A549 (cell line): ENCODE measurements around the gene MXI1. TPM values are rescaled to one million over a fixed set of nuclear protein-coding genes. Genes with fewer than 3 reads are reported as not detected.

Experiments
- ATAC-seq, 2 experiments: fragments of 200-7000 bp in 1 of 2; fragments of >200 bp in 1 of 2; cut with Nextera tagmentation in 1 of 2; cut with Tn5 transposase in 1 of 2; 3 replicates each; pipeline versions ENCODE4 v1.8.0 to v1.9.1; 2018 to 2020; ENCODE audit warnings: mild to moderate bottlenecking in 1 of 2, moderate library complexity in 1 of 2
- CTCF ChIA-PET: fragments of 300-600 bp; sonication (Branson Sonifier 250); formaldehyde crosslinking; extraction: SDS; loops from one replicate; lab custom pipeline; 2021; ENCODE audit warnings: antibody characterized with exemption, inconsistent platforms; lab: Yijun Ruan, JAX
- POLR2A ChIA-PET: fragments of 350-600 bp; formaldehyde crosslinking; extraction: SDS; loops from one replicate; lab custom pipeline; 2021; ENCODE audit warnings: antibody characterized with exemption, inconsistent platforms; lab: Yijun Ruan, JAX
- DNase-seq, 2 experiments: peaks; one replicate each; pipeline versions ENCODE4 v3.0.0 to v3.0.0-alpha.2; 2011 to 2016; ENCODE audit warnings: low read depth in 1 of 2, low spot score in 1 of 2
- FAIRE-seq: peaks from 2 replicates; lab custom pipeline; 2011; peaks lifted over from hg19 to GRCh38; lab: Jason Lieb, UNC
- H3K27ac ChIP-seq, 2 experiments: fragments of >200 bp; sonication (Bioruptor Twin); formaldehyde crosslinking; 3 replicates each; pipeline ENCODE4 v1.5.1; 2016 to 2017
- H3K4me1 ChIP-seq: fragments of >200 bp; sonication (Bioruptor Twin); formaldehyde crosslinking; 3 replicates; pipeline ENCODE4 v1.6.1; 2016
- H3K4me2 ChIP-seq: fragments of >200 bp; sonication (Bioruptor Twin); formaldehyde crosslinking; 3 replicates; pipeline ENCODE4 v1.6.1; 2016
- H3K4me3 ChIP-seq: fragments of >200 bp; sonication (Bioruptor Twin); formaldehyde crosslinking; 3 replicates; pipeline ENCODE4 v1.5.1; 2016
- H3K9me3 ChIP-seq: fragments of >200 bp; sonication (Bioruptor Twin); formaldehyde crosslinking; 3 replicates; pipeline ENCODE4 v1.6.1; 2016
- BCL3 ChIP-seq: fragments of >200 bp; sonication (Bioruptor Twin); formaldehyde crosslinking; IDR thresholded peaks from 3 replicates; pipeline ENCODE4 v1.6.1; 2016
- CHD4 ChIP-seq: fragments of 200-600 bp; sonication (generic); IDR thresholded peaks from 2 replicates; pipeline ENCODE4 v1.6.1; 2016; ENCODE audit warnings: antibody characterized with exemption, mild to moderate bottlenecking, borderline replicate concordance
- CTCF ChIP-seq: fragments of >200 bp; sonication (Bioruptor Twin); formaldehyde crosslinking; IDR thresholded peaks from 3 replicates; pipeline ENCODE4 v1.5.1; 2016
- E2F6 ChIP-seq: IDR thresholded peaks from 2 replicates; pipeline ENCODE4 v1.6.1; 2012; ENCODE audit warnings: low read depth, borderline replicate concordance
- FOSB ChIP-seq: fragments of 250-450 bp; sonication (Bioruptor Pico); IDR thresholded peaks from 2 replicates; pipeline ENCODE4 v1.5.0; 2020; ENCODE audit warnings: mild to moderate bottlenecking, moderate library complexity
- HOXA7 ChIP-seq: fragments of 250-450 bp; sonication (Bioruptor Pico); IDR thresholded peaks from 2 replicates; pipeline ENCODE4 v1.5.0; 2020; ENCODE audit warnings: mild to moderate bottlenecking, moderate library complexity
- KDM5A ChIP-seq: fragments of 200-600 bp; sonication (generic); IDR thresholded peaks from 2 replicates; pipeline ENCODE4 v1.6.1; 2016; ENCODE audit warnings: antibody characterized with exemption, mild to moderate bottlenecking
- MAFK ChIP-seq: fragments of 450-650 bp; IDR thresholded peaks from 2 replicates; pipeline ENCODE4 v1.6.1; 2014; ENCODE audit not compliant: partially characterized antibody
- NPAS2 ChIP-seq: fragments of 250-450 bp; sonication (Bioruptor Pico); IDR thresholded peaks from 2 replicates; pipeline ENCODE4 v1.8.0; 2022; ENCODE audit warnings: mild to moderate bottlenecking, moderate library complexity, borderline replicate concordance
- PBX3 ChIP-seq: IDR thresholded peaks from 2 replicates; pipeline ENCODE4 v1.6.1; 2012
- PHF8 ChIP-seq: fragments of 200-600 bp; sonication (generic); IDR thresholded peaks from 2 replicates; pipeline ENCODE4 v1.6.1; 2016; ENCODE audit warnings: low read depth, mild to moderate bottlenecking, antibody characterized with exemption, moderate library complexity, borderline replicate concordance
- POLR2A ChIP-seq: IDR thresholded peaks from 2 replicates; pipeline ENCODE4 v1.6.1; 2012; ENCODE audit warnings: mild to moderate bottlenecking, low read length
- RAD21 ChIP-seq, 2 experiments: fragments of >200 bp in 1 of 2; sonication (Bioruptor Twin) in 1 of 2; formaldehyde crosslinking in 1 of 2; IDR thresholded peaks in 1 of 2; conservative IDR thresholded peaks in 1 of 2; 2 replicates in 1 of 2; 3 replicates in 1 of 2; pipeline ENCODE4 v1.6.1; 2012 to 2018; ENCODE audit warnings: inconsistent platforms in 1 of 2
- RARB ChIP-seq: fragments of 250-450 bp; sonication (Bioruptor Pico); IDR thresholded peaks from 2 replicates; pipeline ENCODE4 v1.8.0; 2021; ENCODE audit warnings: mild to moderate bottlenecking, moderate library complexity
- SREBF2 ChIP-seq: fragments of 450-650 bp; IDR thresholded peaks from 2 replicates; pipeline ENCODE4 v1.6.1; 2014; ENCODE audit warnings: mild to moderate bottlenecking, moderate library complexity
- ZSCAN20 ChIP-seq: fragments of 250-450 bp; sonication (Bioruptor Pico); IDR thresholded peaks from 2 replicates; pipeline ENCODE4 v1.8.0; 2022; ENCODE audit warnings: mild to moderate bottlenecking, moderate library complexity
- WGBS: methylation state at CpG from one replicate; pipeline ENCODE4 v1.1.6; 2017; ENCODE audit errors: missing lambda C conversion rate; 5-methylcytosine and 5-hydroxymethylcytosine counted together
- polyA plus RNA-seq, 4 experiments: library from polyadenylated mRNA; depleted of rRNA in 3 of 4; stranded (reverse); fragments of >200 nt; fragmentation: RNase III in 1 of 4; extraction: RNeasy Plus Mini Kit Qiagen cat#74134 plus additional on column Dnase treatment in 1 of 4; gene quantifications; 2 replicates in 3 of 4; 3 replicates in 1 of 4; pipeline ENCODE4 v1.2.3, GENCODE V29; 2011 to 2017

The MXI1 gene
- polyA plus RNA-seq, 2 of the 4 experiments (the other 2 are of a cell fraction) = 7.1 to 15.7 TPM

- H3K4me2 ChIP-seq = no peak overlapping the region
- FAIRE-seq (no peak), ATAC-seq (no peak), DNase-seq (no peak)
- H3K9me3 ChIP-seq = no peaks in the 10 kb centered on the region
- TF ChIP-seq POLR2A (no peak), MAFK (peak; percentile 6)
- POLR2A ChIA-PET = no interaction called here
- WGBS = 89% methylated on average over 7 of the region's 8 CpGs
- CTCF ChIA-PET = interaction anchor here (1.0 to 11.8 kb wide), 6 partner anchors 13 to 320 kb away, joined by 3 to 176 read pairs (median 4); no protein-coding TSS in a partner anchor
- H3K4me3 ChIP-seq = no peak overlapping the region
- H3K27ac ChIP-seq = no peak overlapping the region
- H3K4me1 ChIP-seq = peaks cover 17% of the 10 kb centered on the region; the same call in 2 of the 3 replicates
Observed at GRCh38 chr10:110203500-110204455, 3.6 kb upstream of the MXI1 start.

- Histone ChIP-seq H3K4me1 (peaks cover 17% of the 10 kb centered on the region; the same call in 2 of the 3 replicates), H3K27ac (peak overlapping the region in 1 of 2 experiments; percentile 44; a peak in 2 of 6 replicates), H3K9me3 (no peaks in the 10 kb centered on the region), H3K4me3 (no peak overlapping the region; the same call in 2 of the 3 replicates), H3K4me2 (peak overlapping the region; percentile 99)
- DNase-seq = no peak
- ATAC-seq = no peak
- TF ChIP-seq MAFK (peak; percentile 67), NPAS2 (CRISPR knock-in tag) (no peak)
- 83% methylated on average over 12 of the region's 12 CpGs for WGBS
- CTCF ChIA-PET = interaction anchor here (0.6 to 11.8 kb wide), 27 partner anchors 9 to 361 kb away, joined by 3 to 176 read pairs (median 6); partner anchors contain the start of gene SMNDC1
- no peak for FAIRE-seq
- POLR2A ChIA-PET = interaction anchor here (1.2 kb wide), 1 partner anchor 17 kb away, joined by 4 read pairs; no protein-coding TSS in a partner anchor
Observed at GRCh38 chr10:110205051-110205675, 2.2 kb upstream of the MXI1 start.

GRCh38 chr10:110207805-110208613, 604 bp downstream of the MXI1 start:
- Histone ChIP-seq H3K4me2 (peak overlapping the region; percentile 99), H3K9me3 (no peaks in the 10 kb centered on the region), H3K4me3 (peak overlapping the region; percentile 64), H3K4me1 (peaks cover 26% of the 10 kb centered on the region), H3K27ac (peak overlapping the region; percentile 82 to 90; a peak in 5 of 6 replicates)
- under 1% methylated on average over 35 of the region's 57 CpGs for WGBS
- CTCF ChIA-PET = interaction anchor here (0.6 to 11.8 kb wide), 17 partner anchors 12 to 1336 kb away, joined by 3 to 176 read pairs (median 4); no protein-coding TSS in a partner anchor
- no peak for FAIRE-seq
- POLR2A ChIA-PET = interaction anchor here (1.2 to 1.9 kb wide), 4 partner anchors 14 to 97 kb away, joined by 3 to 7 read pairs (median 4); partner anchors contain the start of gene SMNDC1
- ATAC-seq = peak; percentile 1 to 12; a peak in 3 of 6 replicates
- peak; percentile 24 for TF ChIP-seq MAFK
- 0 out of 2 replicates have a peak, but pooled peaks have one; percentile 12 for TF ChIP-seq PHF8
- TF ChIP-seq E2F6 = peak; percentile 7; the same call in 1 of the 2 replicates
- TF ChIP-seq CHD4 = no peak
- TF ChIP-seq RARB (CRISPR knock-in tag) = no peak
- DNase-seq = peak; percentile 31 to 53

- CTCF ChIA-PET = interaction anchor here (0.7 to 11.8 kb wide), 14 partner anchors 13 to 325 kb away, joined by 3 to 176 read pairs (median 4); no protein-coding TSS in a partner anchor
- ATAC-seq (peak; percentile 12 to 40; a peak in 3 of 6 replicates), DNase-seq (peak; percentile 52 to 57), FAIRE-seq (no peak)
- H3K4me1 ChIP-seq = peaks cover 26% of the 10 kb centered on the region
- no peaks in the 10 kb centered on the region for H3K9me3 ChIP-seq
- H3K27ac ChIP-seq = peak overlapping the region; percentile 82 to 90
- under 1% methylated on average over 41 of the region's 44 CpGs for WGBS
- peak overlapping the region; percentile 99 for H3K4me2 ChIP-seq
- peak overlapping the region; percentile 64 for H3K4me3 ChIP-seq
- POLR2A ChIA-PET = interaction anchor here (0.8 to 2.6 kb wide), 7 partner anchors 12 to 203 kb away, joined by 3 to 24 read pairs (median 4); partner anchors contain the start of gene SMNDC1
- TF ChIP-seq SREBF2 (no peak), RAD21 (conservative IDR thresholded peaks at IDR 0.05 in 1 of 2, IDR thresholded peaks at IDR 0.05 in 1 of 2) (peak; percentile 27 to 36; a peak in 2 of 5 replicates), KDM5A (no peak), ZSCAN20 (no peak), BCL3 (no peak), HOXA7 (no peak), FOSB (CRISPR knock-in tag) (no peak), CTCF (0 out of 3 replicates have a peak, but pooled peaks have one; percentile 19), PBX3 (no peak)
Observed at GRCh38 chr10:110208614-110209453, 1.4 kb downstream of the MXI1 start.
